ENCODE results near the gene PLCB2.

Gene PLCB2

GRCh38 chr15:40241269-40242212 lies 66.2 kb downstream of the PLCB2 start:
- no peak for TF ChIP-seq TCF12 (IDR thresholded peaks at IDR 0.05; ENCODE audit: low read depth)
- TF ChIP-seq ZBTB7A (IDR thresholded peaks at IDR 0.05; ENCODE audit: low read depth): no peak
- no peak for TF ChIP-seq CREB1 (IDR thresholded peaks at IDR 0.05; ENCODE audit: low read depth)
- no peak for TF ChIP-seq NFIC (IDR thresholded peaks at IDR 0.05)
- no peak for TF ChIP-seq EP300 (IDR thresholded peaks at IDR 0.05; ENCODE audit: borderline replicate concordance)
- TF ChIP-seq REST (IDR thresholded peaks at IDR 0.05; ENCODE audit: low read depth): no peak
- no peak for TF ChIP-seq RAD21 (IDR thresholded peaks at IDR 0.05; ENCODE audit: low read depth)
- TF ChIP-seq USF1 (IDR thresholded peaks at IDR 0.05): no peak
- TF ChIP-seq EGR1 (IDR thresholded peaks at IDR 0.05): no peak
- no peak for TF ChIP-seq FOXM1 (IDR thresholded peaks at IDR 0.05; ENCODE audit: borderline replicate concordance, low read depth)
- TF ChIP-seq TEAD4 (IDR thresholded peaks at IDR 0.05): no peak
- no peak for TF ChIP-seq CEBPB (IDR thresholded peaks at IDR 0.05)
- TF ChIP-seq YY1 (IDR thresholded peaks at IDR 0.05; ENCODE audit: low read depth): no peak
- TF ChIP-seq MAX (IDR thresholded peaks at IDR 0.05): no peak

- TF ChIP-seq TAF1 (IDR thresholded peaks at IDR 0.05; ENCODE audit: low read depth) (no peak), YY1 (IDR thresholded peaks at IDR 0.05; ENCODE audit: low read depth) (no peak), TCF12 (IDR thresholded peaks at IDR 0.05; ENCODE audit: low read depth) (no peak), TEAD4 (IDR thresholded peaks at IDR 0.05) (no peak), ZBTB7A (IDR thresholded peaks at IDR 0.05; ENCODE audit: low read depth) (no peak), FOXM1 (IDR thresholded peaks at IDR 0.05; ENCODE audit: borderline replicate concordance, low read depth) (no peak), CREB1 (IDR thresholded peaks at IDR 0.05; ENCODE audit: low read depth) (no peak), EGR1 (IDR thresholded peaks at IDR 0.05) (no peak), NFIC (IDR thresholded peaks at IDR 0.05) (no peak), USF1 (IDR thresholded peaks at IDR 0.05) (no peak), MAX (IDR thresholded peaks at IDR 0.05) (no peak), CEBPB (IDR thresholded peaks at IDR 0.05) (no peak), EP300 (IDR thresholded peaks at IDR 0.05; ENCODE audit: borderline replicate concordance) (no peak), REST (IDR thresholded peaks at IDR 0.05; ENCODE audit: low read depth) (no peak), RAD21 (IDR thresholded peaks at IDR 0.05; ENCODE audit: low read depth) (no peak)
Measured at GRCh38 chr15:40240619-40241221, 67.0 kb downstream of the PLCB2 start.

- no peak for TF ChIP-seq TEAD4 (IDR thresholded peaks at IDR 0.05)
- no peak for TF ChIP-seq ZBTB7A (IDR thresholded peaks at IDR 0.05; ENCODE audit: low read depth)
- no peak for TF ChIP-seq USF1 (IDR thresholded peaks at IDR 0.05)
- no peak for TF ChIP-seq CREB1 (IDR thresholded peaks at IDR 0.05; ENCODE audit: low read depth)
- no peak for TF ChIP-seq FOXM1 (IDR thresholded peaks at IDR 0.05; ENCODE audit: borderline replicate concordance, low read depth)
- TF ChIP-seq NFIC (IDR thresholded peaks at IDR 0.05): no peak
- TF ChIP-seq YY1 (IDR thresholded peaks at IDR 0.05; ENCODE audit: low read depth): no peak
- no peak for TF ChIP-seq MAX (IDR thresholded peaks at IDR 0.05)
- no peak for TF ChIP-seq RAD21 (IDR thresholded peaks at IDR 0.05; ENCODE audit: low read depth)
- no peak for TF ChIP-seq TAF1 (IDR thresholded peaks at IDR 0.05; ENCODE audit: low read depth)
Measured at GRCh38 chr15:40239693-40240618, 67.8 kb downstream of the PLCB2 start.

- TF ChIP-seq CREB1 (IDR thresholded peaks at IDR 0.05; ENCODE audit: low read depth) (no peak), NFIC (IDR thresholded peaks at IDR 0.05) (no peak), REST (IDR thresholded peaks at IDR 0.05; ENCODE audit: low read depth) (no peak), EGR1 (IDR thresholded peaks at IDR 0.05) (no peak), MAX (IDR thresholded peaks at IDR 0.05) (no peak), TEAD4 (IDR thresholded peaks at IDR 0.05) (no peak), ZBTB7A (IDR thresholded peaks at IDR 0.05; ENCODE audit: low read depth) (no peak), EP300 (IDR thresholded peaks at IDR 0.05; ENCODE audit: borderline replicate concordance) (no peak), YY1 (IDR thresholded peaks at IDR 0.05; ENCODE audit: low read depth) (no peak), RAD21 (IDR thresholded peaks at IDR 0.05; ENCODE audit: low read depth) (no peak), TCF12 (IDR thresholded peaks at IDR 0.05; ENCODE audit: low read depth) (no peak), CEBPB (IDR thresholded peaks at IDR 0.05) (no peak), TAF1 (IDR thresholded peaks at IDR 0.05; ENCODE audit: low read depth) (no peak), FOXM1 (IDR thresholded peaks at IDR 0.05; ENCODE audit: borderline replicate concordance, low read depth) (no peak), USF1 (IDR thresholded peaks at IDR 0.05) (no peak)
Measured at GRCh38 chr15:40239404-40239692, 68.4 kb downstream of the PLCB2 start.
